ENCODE results near the gene HSPB2.
"Not testable (repeated sequence)": the region's sequence is repeated elsewhere in the genome, so short reads cannot be mapped to it uniquely, and the experiment has no call there.

The HSPB2 gene

GRCh38 chr11:111878849-111879636 lies 33.5 kb upstream of the HSPB2 start, which contains the start of the genes CFAP68 and FDXACB1:
Gene CFAP68 (plus strand): TSS chr11:111879541. CDS start chr11:111879561, 20 bp downstream.
Gene FDXACB1 (minus strand): TSS chr11:111879165. CDS start chr11:111879132, 33 bp downstream.
- TF ChIP-seq CTCF (IDR thresholded peaks at IDR 0.05; ENCODE audit: insufficient read depth, low read depth, low read length, missing control alignments), result peak; percentile 92
- H3K4me3 ChIP-seq (ENCODE audit: low read length), result peak within 1 kb of the TSS; percentile 75
- DNase-seq (ENCODE audit: low read depth), result peak; percentile 98

GRCh38 chr11:111879637-111879960 lies 32.9 kb upstream of the HSPB2 start:
- TF ChIP-seq CTCF (IDR thresholded peaks at IDR 0.05; ENCODE audit: insufficient read depth, low read depth, low read length, missing control alignments), result no peak
- H3K4me3 ChIP-seq (ENCODE audit: low read length), result peak overlapping the region; percentile 75
- no peak for DNase-seq (ENCODE audit: low read depth)

GRCh38 chr11:111882202-111882601 lies 30.3 kb upstream of the HSPB2 start:
- TF ChIP-seq CTCF (IDR thresholded peaks at IDR 0.05; ENCODE audit: insufficient read depth, low read depth, low read length, missing control alignments), result no peak
- no peak overlapping the region for H3K4me3 ChIP-seq (ENCODE audit: low read length)
- DNase-seq (ENCODE audit: low read depth), result no peak

GRCh38 chr11:111885053-111885452 lies 27.5 kb upstream of the HSPB2 start:
- not testable (repeated sequence) for DNase-seq (ENCODE audit: low read depth); H3K4me3 ChIP-seq (ENCODE audit: low read length)

GRCh38 chr11:111886032-111886431 lies 26.5 kb upstream of the HSPB2 start:
- no peak for DNase-seq (ENCODE audit: low read depth)
- no peak overlapping the region for H3K4me3 ChIP-seq (ENCODE audit: low read length)
- no peak for TF ChIP-seq CTCF (IDR thresholded peaks at IDR 0.05; ENCODE audit: insufficient read depth, low read depth, low read length, missing control alignments)

GRCh38 chr11:111886844-111887243 lies 25.7 kb upstream of the HSPB2 start:
- no peak overlapping the region for H3K4me3 ChIP-seq (ENCODE audit: low read length)
- no peak for TF ChIP-seq CTCF (IDR thresholded peaks at IDR 0.05; ENCODE audit: insufficient read depth, low read depth, low read length, missing control alignments)
- no peak for DNase-seq (ENCODE audit: low read depth)

GRCh38 chr11:111905411-111905810 lies 7.1 kb upstream of the HSPB2 start:
- no peak for TF ChIP-seq CTCF (IDR thresholded peaks at IDR 0.05; ENCODE audit: insufficient read depth, low read depth, low read length, missing control alignments)
- no peak for DNase-seq (ENCODE audit: low read depth)
- H3K4me3 ChIP-seq (ENCODE audit: low read length), result no peak overlapping the region
